T47D (cell line): ENCODE data around the gene PLCL2.

Source experiments
- DNase-seq, 2 experiments: peaks; one replicate each; pipeline versions ENCODE4 v3.0.0 to v3.0.0-alpha.2; 2011 to 2012; ENCODE audit warnings: low read depth in 1 of 2, low spot score in 1 of 2
- JUND ChIP-seq: IDR thresholded peaks from 2 replicates; pipeline ENCODE4 v1.6.1; 2012; ENCODE audit warnings: low read depth
- in situ Hi-C: cut with HindIII; loops from 2 replicates; pipeline ENCODE4 v1.10.0; 2016; ENCODE audit warnings: low sequenced_read_pairs, low pct_unique_long_range_greater_than_20kb

PLCL2 gene

DNA sequence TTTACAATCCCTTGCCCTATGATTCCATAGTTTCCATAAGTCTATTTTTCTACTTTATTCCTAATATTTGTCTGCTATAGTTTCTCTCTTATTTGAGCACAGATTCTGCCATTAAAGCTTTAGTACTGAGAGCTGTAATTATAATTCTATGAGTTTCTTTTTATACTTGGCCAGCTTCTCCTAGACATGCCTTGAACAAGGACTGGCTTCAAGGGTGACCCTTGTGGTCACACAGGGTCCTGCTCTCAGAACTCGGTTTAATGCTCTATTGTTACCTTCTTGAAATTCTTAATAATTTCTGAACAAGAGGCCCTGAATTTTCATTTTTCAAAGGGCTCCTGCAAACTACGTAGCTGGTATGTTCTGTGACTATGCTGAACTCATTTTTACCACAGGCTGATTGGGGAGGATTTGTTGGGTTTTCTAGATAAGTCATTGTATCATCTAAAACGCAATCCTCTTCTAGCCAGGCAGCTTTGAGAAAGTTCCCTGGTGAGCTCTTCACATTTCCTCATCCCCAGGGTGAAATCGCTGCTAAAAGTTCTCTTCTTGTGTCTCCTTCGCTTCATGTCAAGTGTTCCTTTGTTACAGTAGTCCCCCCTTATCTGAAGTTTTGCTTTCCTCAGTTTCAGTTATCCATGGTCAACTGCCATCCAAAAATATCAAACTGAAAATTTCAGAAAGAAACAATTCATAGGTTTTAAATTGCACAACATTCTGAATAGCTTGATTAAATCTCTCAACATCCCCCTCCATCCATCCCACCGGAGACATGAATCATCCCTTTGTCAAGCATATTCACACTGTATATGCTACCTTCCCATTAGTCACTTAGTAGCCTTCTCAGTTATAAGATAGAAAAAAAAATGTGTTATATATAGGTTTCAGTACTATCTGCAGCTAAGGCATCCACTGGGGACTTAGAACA lies 12.6 kb upstream of the PLCL2 start:
- in situ Hi-C loops: no loop called here
- no peak for DNase-seq
- no peak for TF ChIP-seq JUND

DNA sequence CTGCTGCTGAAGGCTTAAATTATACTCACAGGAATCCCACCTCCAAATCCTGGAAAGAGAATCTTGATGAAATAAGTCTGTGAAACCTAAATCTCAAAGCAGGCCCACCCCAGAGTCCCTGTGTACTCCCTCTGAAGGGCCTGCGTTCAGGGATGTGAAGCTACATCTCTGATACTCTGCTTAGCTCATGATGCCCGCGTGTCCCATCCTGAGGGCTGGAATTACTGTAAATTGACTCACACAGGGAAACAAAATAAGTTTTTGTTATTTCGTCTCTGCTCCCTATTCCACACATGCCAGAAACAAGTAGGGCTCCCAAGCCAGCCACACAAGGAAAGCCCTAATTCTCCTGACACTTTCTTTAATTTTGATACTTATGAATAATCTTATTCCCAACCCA lies 10.9 kb upstream of the PLCL2 start:
- TF ChIP-seq JUND: no peak
- in situ Hi-C loops: no loop called here
- DNase-seq: no peak

DNA sequence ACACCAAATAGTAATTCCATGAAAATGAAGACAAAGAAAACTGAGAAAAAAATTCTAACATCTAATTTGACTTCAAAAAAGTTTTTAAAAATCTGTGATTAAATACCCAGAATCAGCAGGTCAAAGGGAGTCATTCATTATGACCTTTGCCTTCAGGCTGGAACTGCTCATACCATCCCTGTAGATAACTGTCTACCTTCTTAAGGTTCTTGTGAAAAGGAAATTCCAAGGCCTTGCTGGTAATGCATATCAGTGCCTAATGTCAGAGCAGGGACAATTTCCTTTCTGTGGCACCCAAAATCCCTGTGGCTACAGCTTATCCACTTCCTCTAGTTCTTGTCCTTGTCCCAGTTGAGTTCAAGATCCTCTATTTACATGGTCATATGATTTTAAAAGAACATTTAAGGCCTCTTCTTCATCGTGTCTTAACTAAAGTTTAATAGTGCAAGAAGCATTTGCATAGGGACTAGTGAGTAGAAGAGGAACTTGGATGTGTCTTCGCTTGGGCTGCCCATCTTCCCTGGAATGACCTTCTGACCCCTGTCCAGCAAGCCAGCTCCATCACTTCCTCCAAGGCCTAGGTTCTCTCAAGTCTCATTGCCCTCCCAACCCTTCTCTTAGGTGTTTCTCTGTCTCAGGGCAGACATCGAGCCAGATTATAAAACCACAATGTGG lies 8.7 kb upstream of the PLCL2 start:
- in situ Hi-C loops: no loop called here
- no peak for DNase-seq
- TF ChIP-seq JUND: no peak

DNA sequence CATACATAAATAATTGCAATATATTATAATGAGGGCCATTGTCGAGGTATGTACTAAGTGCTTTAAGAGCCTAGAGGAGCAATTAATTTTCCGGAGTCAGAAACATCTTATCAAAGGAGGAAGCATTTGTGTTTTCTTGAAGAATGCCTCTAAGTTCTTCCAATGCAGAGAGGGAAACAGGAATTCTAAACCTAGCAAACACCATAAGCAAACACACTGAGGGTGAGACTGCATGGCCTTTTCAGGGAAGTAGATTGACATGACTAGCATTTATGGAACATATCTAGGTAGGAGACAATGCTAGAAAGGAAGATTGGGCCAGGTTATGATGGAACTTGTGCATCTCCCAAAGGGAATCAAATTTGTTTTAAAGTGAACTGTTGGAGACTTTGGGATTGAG lies 7.2 kb upstream of the PLCL2 start:
- no peak for TF ChIP-seq JUND
- in situ Hi-C loops: no loop called here
- no peak for DNase-seq

DNA sequence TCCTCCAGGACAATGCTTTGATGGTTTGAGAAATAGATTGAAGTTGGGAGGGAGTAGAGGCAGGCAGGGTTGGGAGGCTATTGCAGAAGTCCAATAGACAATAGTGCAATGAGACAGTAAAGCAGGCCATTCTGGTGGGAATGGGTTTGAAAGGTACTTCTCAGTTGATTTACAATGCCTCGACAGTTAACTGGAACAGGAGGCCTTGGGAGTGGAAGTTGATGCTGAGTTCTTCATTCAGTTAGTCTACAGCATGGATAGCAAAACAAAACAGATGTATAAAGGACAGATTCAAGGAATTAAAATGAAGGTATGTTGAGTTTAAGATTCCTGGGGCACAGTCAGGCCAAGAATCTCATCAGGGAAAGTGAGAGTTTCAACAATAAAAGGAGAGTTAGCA lies 6.8 kb upstream of the PLCL2 start:
- in situ Hi-C loops: no loop called here
- TF ChIP-seq JUND: no peak
- DNase-seq: no peak

DNA sequence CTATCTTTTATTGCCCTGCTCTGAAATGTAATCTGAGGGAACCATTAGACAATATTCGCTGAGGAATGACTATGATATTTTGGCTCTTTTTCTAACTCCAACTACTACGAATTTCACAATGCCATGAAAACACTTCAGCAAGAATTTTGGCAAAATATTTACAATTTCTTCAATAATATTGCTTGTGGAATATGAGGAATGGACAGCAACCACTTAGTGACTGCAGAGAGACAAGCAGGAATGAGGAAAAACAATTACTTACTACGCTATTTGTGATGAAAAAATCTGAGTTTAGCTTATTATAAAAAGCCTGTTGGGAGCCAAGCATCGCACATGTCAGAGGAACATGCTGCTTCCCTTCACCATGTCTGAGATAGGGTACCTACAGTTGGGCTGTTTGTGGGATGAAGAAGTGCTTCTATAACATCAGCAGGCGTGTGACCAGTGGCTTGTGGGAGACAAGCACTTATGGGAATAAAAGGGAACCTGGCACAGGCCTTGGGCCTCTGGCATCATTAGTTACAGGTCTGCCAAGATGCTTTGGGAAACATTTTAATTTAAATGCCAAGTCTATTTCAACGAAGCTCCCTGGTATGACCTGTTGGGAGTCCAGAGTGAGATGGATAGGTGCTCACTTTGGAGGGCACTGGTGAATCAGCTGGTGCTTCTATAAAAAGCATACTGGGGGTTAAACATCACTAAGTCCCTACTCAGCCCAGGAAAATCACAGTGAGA lies 2.7 kb upstream of the PLCL2 start:
- TF ChIP-seq JUND: no peak
- no peak for DNase-seq
- in situ Hi-C loops: no loop called here

DNA sequence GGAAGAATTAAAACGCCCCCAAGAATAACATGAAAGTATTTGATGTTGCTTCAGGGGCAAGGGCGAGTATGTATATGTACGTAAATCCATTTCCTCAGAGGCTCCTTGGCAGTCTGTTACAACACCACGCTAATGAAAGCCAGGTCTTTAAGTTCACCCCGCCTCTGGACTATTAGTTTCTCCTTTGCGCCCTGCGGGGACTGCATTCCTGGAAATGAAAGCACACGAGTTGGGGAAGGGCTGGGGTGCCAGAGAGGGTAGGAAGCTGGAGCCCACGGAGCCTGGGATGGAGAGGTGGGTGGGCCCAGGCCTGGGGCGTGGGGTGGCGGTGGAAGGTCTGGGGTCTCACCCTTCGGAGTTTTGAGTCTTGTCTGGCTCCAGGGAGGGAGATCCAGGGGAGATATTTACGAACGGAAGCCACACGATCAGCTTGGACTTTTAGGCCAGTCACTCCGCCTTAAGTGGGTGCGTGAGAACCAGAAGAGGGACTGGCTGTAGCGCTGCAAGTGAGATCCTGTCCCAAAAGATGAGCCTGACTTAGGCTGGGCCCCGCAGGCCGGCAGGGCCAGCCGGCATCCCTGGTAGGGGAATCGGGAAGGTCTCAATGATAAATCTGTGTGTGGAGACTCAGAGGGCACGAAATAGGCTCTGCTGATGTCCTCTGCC lies 1.6 kb upstream of the PLCL2 start:
- TF ChIP-seq JUND: no peak
- DNase-seq: no peak
- in situ Hi-C loops: no loop called here

DNA sequence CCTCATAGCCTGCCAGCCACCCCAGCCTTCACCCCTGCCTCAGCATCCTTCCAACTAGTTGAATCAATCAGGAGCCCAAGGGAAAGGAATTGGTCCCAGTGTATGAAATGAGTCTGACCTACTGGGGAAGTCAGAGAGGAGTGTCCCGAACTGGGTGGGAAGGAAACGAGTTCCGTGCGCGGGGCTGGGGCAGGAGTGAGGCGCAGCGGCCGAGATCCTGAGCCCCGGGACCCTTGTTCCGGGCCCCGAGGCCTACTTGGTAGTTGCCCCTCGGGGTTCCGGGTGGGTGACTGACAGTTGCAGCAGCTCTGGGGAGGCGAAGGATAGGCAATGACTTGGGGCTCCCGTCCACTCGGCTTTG lies 1.1 kb upstream of the PLCL2 start:
- no peak for TF ChIP-seq JUND
- no peak for DNase-seq

DNA sequence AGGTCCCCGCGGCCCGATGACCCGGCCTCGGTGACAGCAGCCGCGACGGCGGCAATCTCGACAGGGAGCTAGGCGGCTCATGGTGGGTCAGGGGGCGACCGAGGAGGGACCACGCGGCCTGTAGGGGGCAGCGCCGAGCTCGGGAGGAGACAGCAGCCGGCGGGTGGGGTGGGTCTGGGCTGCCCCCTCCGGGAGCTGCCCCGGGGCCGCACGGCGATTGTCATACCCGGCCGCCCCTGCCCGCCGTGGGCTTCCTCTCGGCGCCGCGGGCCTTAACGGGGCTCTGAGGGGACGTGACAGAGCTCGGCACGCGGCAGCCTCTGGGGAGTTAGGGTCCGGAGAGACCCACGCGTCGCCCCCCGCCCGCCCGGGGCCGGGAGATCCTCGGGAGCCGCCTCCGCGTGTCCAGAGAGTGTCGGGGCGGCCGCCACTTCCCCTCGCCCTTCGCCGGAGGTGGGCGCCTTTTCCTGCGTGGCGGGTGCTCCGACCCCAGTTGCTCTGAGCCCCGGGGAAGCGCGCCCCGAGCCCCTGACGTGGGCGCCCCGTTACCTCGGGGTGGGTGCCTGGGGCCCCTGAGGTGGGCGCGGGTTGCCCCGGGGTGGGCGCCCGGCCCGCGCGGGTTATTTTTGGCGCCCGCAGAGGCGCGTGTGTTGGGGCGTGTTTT lies 539 bp upstream of the PLCL2 start:
- TF ChIP-seq JUND: no peak
- in situ Hi-C loops: no loop called here
- no peak for DNase-seq

More for the DNA sequence above, 1.1 kb upstream of the PLCL2 start:
- in situ Hi-C loops: no loop called here

DNA sequence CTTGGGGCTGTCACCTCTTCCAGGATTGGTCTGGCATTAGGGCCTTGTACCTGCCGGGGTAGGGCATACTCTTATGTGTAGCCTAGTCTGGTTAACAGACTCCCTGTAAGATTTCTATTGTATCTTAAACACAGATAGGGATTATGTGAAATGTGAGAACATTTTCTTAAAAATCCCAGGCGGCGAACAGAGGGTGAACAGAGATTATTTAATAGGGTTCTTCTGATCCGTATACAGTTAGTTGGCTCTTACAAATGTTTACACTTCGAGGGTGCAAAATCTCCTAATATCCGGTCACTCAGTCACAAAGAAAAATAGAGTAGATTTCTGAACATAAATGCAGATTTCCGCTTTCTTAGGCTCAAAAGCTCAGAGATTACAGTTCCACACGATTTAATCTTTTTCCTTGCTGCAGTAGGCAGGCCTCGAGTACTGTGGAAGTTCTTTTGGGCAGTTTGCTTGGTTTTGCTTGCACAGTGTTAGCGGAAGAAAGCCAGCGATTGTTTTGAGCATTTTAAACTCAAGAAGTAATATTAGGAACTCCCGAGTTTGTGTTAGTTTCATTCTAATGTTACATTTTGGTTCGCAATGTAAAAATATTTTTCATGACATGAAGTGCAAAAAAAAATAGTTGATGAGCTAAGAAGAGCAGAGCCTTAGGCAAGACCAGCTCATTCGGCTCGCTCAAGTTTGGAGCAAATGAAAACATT lies 993 bp downstream of the PLCL2 start:
- DNase-seq: no peak
- TF ChIP-seq JUND: no peak
- in situ Hi-C loops: no loop called here

DNA sequence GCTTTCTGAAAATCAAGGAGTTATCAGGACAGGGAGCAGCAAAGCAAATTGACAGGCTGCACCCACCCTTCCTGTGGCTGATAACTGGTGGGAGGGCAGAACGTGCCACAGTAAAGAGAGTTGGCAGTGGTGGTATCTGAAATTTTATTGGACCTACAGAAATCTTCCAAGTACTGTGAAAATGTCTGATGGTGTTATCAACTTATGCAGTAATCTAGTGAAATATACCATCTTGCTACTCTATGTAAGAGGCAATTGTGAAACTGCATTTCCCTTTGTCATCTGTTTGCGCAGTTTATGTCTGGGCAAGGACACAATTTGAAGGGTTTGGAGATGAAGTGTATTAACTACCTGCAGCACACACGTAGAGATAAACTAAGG lies 1.5 kb downstream of the PLCL2 start:
- in situ Hi-C loops: no loop called here

More for the DNA sequence above, 1.5 kb downstream of the PLCL2 start:
- DNase-seq: no peak
- no peak for TF ChIP-seq JUND
